ENCODE measurements around the gene TMEM179.

TMEM179 gene

DNA sequence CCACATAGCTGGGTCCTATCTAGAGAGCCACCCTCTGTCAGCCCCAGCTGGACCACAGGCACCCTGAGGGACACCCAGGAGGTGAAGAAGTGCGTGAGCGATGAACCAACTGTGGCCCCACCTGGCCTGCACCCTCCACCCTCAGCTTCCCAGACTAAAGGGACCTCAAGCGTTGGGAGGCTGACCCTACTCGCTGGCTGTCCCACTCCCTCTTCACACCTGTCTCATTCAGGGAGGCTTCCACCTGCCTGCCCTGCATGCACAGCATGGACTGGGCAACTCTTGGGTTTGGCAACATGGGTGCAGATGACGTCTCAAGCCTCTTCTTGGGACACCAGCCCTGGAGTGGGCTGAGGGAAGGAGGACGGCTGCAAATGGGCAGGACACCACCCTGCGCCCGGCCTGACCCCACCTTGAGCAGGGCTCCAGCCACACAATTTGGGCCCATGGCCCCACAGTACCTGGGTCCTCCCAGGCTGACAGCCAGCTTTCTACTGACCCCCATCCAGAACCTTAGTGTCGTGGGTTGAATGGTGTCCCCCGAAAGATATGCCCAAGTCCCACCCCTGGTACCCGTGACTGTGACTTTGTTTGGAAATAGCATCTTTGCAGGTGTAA lies 2.1 kb downstream of the TMEM179 start:
- Histone ChIP-seq H3K27me3 (ENCODE audit: control insufficient read depth, insufficient read depth, low read length) (peaks cover 22% of the 10 kb centered on the region), H3K36me3 (ENCODE audit: control insufficient read depth, insufficient read depth, low read length) (no peaks in the 10 kb centered on the region), H3K27ac (ENCODE audit: low read depth, low read length) (no peak overlapping the region), H3K4me3 (ENCODE audit: low read length) (no peak overlapping the region), H3K4me1 (ENCODE audit: control insufficient read depth, insufficient read depth, low read length) (no peaks in the 10 kb centered on the region), H3K9ac (ENCODE audit: low read length) (no peak overlapping the region)

DNA sequence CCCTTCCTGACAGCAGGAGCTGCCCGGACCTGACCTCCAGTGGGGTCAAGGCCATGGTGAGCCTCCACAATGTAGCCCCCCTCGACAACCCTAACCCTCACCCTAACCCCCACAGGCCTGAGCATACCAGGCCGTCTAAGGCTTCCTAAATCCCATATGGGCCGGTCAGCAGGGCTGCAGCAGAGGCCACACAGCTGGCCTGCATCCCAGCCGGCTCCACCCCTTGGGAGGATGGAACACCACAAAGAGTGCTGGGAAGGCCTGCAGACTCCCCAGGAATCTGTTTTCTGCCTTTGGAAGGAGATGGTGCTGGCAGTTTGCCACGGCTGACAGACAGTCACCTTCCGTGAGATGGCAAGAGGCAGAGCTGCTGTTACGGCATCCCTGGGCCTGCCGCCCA lies 2.8 kb downstream of the TMEM179 start:
- Histone ChIP-seq H3K4me3 (ENCODE audit: low read length) (no peak overlapping the region), H3K4me1 (ENCODE audit: control insufficient read depth, insufficient read depth, low read length) (no peaks in the 10 kb centered on the region), H3K9ac (ENCODE audit: low read length) (no peak overlapping the region), H3K27me3 (ENCODE audit: control insufficient read depth, insufficient read depth, low read length) (peaks cover 22% of the 10 kb centered on the region), H3K36me3 (ENCODE audit: control insufficient read depth, insufficient read depth, low read length) (no peaks in the 10 kb centered on the region), H3K27ac (ENCODE audit: low read depth, low read length) (no peak overlapping the region)

DNA sequence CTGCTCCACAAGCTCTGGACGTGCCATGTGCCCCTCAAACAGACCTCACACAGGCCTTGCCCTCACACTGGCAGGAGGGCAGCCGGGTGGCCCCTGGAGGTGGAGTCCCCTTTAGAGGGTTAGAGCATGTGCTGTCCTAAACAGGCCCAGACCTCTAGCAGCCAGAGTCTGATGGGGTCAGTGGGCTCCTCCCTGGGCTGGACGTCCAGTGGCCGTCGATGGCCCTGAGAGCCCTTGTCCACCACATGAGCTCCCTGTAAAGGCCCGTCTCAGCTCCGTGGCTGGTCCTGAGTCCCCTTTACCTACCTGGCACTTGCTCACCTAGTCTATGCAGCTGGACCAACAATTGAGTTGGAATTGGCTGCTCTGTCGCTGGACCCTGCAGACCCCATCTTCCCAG lies 3.8 kb downstream of the TMEM179 start:
- Histone ChIP-seq H3K4me3 (ENCODE audit: low read length) (no peak overlapping the region), H3K4me1 (ENCODE audit: control insufficient read depth, insufficient read depth, low read length) (no peaks in the 10 kb centered on the region), H3K27ac (ENCODE audit: low read depth, low read length) (no peak overlapping the region), H3K9ac (ENCODE audit: low read length) (no peak overlapping the region), H3K27me3 (ENCODE audit: control insufficient read depth, insufficient read depth, low read length) (peaks cover 22% of the 10 kb centered on the region), H3K36me3 (ENCODE audit: control insufficient read depth, insufficient read depth, low read length) (no peaks in the 10 kb centered on the region)

DNA sequence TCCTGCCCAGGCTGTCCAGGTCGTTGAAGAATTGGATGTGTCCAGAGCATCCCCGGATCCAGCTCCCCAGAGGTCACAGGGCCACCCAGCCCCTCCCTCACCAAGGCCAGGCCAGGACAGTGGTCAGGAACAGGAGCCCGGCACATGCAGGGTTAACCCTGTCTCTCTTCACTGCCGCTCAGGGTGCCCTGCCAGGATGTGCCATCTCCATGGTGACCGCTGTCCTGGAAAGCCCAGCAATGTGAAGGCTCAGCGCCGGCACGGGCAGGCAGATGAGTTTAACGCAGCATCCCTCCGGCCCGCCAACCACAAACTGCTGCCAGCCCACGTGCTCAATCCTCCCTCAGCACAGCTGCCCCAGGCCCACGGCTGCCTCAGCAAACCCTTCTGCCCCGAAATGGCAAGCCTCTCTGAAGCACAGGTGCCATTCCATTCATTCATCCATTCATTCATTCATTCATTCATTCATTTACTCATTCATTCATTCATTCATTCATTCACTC lies 4.4 kb downstream of the TMEM179 start:
- Histone ChIP-seq H3K9ac (ENCODE audit: low read length) (no peak overlapping the region), H3K4me3 (ENCODE audit: low read length) (no peak overlapping the region), H3K27ac (ENCODE audit: low read depth, low read length) (no peak overlapping the region), H3K27me3 (ENCODE audit: control insufficient read depth, insufficient read depth, low read length) (peaks cover 22% of the 10 kb centered on the region), H3K4me1 (ENCODE audit: control insufficient read depth, insufficient read depth, low read length) (no peaks in the 10 kb centered on the region), H3K36me3 (ENCODE audit: control insufficient read depth, insufficient read depth, low read length) (no peaks in the 10 kb centered on the region)

DNA sequence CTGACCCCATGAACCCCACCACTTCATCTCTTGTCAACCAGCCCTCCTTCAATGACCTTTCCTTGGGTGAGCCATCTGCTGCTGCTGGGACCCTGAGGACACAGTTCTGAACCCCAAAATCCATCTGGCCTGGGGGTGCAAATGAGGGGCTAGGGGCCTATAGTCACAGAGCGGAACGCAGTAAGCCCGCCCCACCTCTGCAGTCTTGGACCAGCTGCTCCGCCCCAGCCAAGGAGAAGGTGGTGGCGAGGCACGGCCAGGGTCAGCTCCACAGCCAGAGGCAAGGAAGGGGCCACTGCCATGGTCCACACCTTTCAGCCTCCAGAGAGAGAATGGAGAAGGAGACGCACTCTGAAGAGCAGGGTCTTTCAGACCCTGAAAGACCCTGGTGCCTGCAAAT lies 5.1 kb downstream of the TMEM179 start:
- no peaks in the 10 kb centered on the region for H3K36me3 ChIP-seq (ENCODE audit: control insufficient read depth, insufficient read depth, low read length)
- peaks cover 18% of the 10 kb centered on the region for H3K27me3 ChIP-seq (ENCODE audit: control insufficient read depth, insufficient read depth, low read length)
- H3K4me3 ChIP-seq (ENCODE audit: low read length) = no peak overlapping the region
- no peaks in the 10 kb centered on the region for H3K4me1 ChIP-seq (ENCODE audit: control insufficient read depth, insufficient read depth, low read length)
- H3K9ac ChIP-seq (ENCODE audit: low read length) = no peak overlapping the region
- no peak overlapping the region for H3K27ac ChIP-seq (ENCODE audit: low read depth, low read length)

DNA sequence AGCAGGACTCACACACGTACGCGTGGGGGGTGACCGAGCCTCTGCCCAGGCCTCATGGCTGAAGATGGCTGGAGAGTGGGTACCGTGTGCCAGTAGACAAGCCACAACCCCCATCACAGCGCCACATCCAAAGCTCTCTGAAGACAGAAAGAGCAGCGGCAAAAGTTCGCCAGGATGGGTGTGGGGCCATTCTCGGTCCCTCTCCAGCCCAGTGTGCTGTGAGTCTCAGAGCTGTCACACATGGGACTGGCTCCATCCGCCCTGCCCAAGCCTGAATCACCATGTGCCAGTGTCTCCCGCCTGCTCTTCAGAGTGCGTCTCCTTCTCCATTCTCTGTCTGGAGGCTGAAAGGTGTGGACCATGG lies 5.7 kb downstream of the TMEM179 start:
- Histone ChIP-seq H3K4me3 (ENCODE audit: low read length) (no peak overlapping the region), H3K4me1 (ENCODE audit: control insufficient read depth, insufficient read depth, low read length) (no peaks in the 10 kb centered on the region), H3K9ac (ENCODE audit: low read length) (no peak overlapping the region), H3K36me3 (ENCODE audit: control insufficient read depth, insufficient read depth, low read length) (no peaks in the 10 kb centered on the region), H3K27me3 (ENCODE audit: control insufficient read depth, insufficient read depth, low read length) (peaks cover 15% of the 10 kb centered on the region), H3K27ac (ENCODE audit: low read depth, low read length) (no peak overlapping the region)

DNA sequence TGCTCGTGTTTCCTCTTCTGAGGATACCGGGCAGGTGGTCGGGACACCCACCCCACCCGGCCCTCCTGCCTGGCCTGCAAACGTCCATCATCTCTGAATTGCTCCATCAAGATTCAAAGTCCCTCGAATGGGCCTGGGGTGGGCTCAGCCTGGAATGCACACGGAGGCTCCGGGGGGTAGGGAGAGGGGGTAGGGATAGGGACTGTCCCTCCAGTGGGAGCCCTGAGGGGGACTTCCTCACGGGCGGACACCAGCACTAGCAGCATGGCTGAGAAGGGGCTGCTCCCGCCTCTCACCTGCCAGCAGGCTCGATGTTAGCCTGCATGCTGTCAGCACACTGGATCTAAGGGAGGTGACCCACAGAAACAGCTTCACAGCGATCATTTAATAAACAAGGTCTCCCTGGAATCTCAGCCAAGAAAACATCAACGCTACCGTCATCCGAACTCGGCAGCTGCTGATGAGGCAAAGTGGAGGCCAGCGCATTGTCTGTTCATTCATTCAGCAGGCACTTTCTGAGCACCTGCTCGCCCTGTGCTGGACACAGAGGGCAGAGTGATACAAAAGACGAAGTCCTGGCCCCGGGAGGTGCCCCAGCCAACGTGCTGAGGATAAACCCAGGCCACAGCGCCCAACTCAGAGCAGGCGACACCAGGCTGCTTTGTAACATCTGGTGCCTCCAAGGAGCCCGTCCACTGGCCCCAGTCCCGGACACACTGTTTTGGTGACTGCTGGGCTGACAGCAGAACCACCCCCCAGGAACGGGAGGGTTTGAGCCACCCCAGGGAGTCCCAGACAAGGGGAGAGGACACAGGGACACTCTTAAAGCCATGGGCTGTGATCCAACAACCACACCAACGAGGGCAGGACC lies 6.3 kb downstream of the TMEM179 start:
- no peak overlapping the region for H3K27ac ChIP-seq (ENCODE audit: low read depth, low read length)
- no peak overlapping the region for H3K9ac ChIP-seq (ENCODE audit: low read length)
- H3K27me3 ChIP-seq (ENCODE audit: control insufficient read depth, insufficient read depth, low read length) = peaks cover 11% of the 10 kb centered on the region
- no peaks in the 10 kb centered on the region for H3K36me3 ChIP-seq (ENCODE audit: control insufficient read depth, insufficient read depth, low read length)
- H3K4me3 ChIP-seq (ENCODE audit: low read length) = no peak overlapping the region
- H3K4me1 ChIP-seq (ENCODE audit: control insufficient read depth, insufficient read depth, low read length) = no peaks in the 10 kb centered on the region

DNA sequence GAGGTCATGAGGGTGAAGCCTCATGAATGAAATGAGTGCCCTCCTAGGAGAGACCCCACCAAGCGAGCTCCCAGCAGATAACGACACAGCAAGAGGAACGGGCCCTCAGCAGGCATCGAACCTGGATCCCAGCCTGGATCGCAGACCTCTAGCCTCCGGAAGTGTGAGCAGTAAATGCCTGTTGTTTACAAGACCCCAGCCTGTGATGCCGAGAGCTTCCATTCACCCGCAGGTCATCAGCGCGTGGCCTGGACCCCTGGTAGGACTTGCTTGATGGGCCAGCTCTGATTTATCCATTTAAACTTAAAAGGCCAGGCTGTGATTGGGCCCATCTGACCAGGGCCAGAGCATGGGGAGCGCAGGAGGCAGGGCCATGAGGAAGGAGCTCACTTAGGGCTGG lies 7.0 kb downstream of the TMEM179 start:
- Histone ChIP-seq H3K27me3 (ENCODE audit: control insufficient read depth, insufficient read depth, low read length) (peaks cover 7% of the 10 kb centered on the region), H3K4me1 (ENCODE audit: control insufficient read depth, insufficient read depth, low read length) (no peaks in the 10 kb centered on the region), H3K4me3 (ENCODE audit: low read length) (no peak overlapping the region), H3K36me3 (ENCODE audit: control insufficient read depth, insufficient read depth, low read length) (no peaks in the 10 kb centered on the region), H3K27ac (ENCODE audit: low read depth, low read length) (no peak overlapping the region), H3K9ac (ENCODE audit: low read length) (no peak overlapping the region)

DNA sequence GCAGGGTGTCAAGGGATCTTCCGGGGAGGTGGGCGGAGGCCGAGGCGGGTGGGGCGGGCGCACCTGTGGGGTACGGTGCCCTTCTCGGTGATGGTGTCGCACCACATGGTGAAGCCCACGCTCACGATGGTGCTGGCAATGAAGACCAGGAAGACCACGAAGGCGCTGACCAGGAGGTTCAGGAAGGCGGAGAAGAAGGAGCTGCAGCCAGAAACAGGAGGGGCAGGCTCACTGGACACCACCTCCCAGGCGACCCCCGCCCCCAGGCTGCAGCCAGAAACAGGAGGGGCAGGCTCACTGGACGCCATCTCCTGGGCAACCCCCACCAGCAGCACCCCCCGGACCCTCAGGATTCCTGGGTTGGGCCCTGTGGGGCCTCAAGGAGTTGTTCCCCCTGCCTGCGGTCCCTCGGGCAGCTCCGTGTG lies 7.6 kb downstream of the TMEM179 start:
- no peaks in the 10 kb centered on the region for H3K4me1 ChIP-seq (ENCODE audit: control insufficient read depth, insufficient read depth, low read length)
- no peaks in the 10 kb centered on the region for H3K36me3 ChIP-seq (ENCODE audit: control insufficient read depth, insufficient read depth, low read length)
- no peak overlapping the region for H3K9ac ChIP-seq (ENCODE audit: low read length)
- peaks cover 3% of the 10 kb centered on the region for H3K27me3 ChIP-seq (ENCODE audit: control insufficient read depth, insufficient read depth, low read length)
- no peak overlapping the region for H3K4me3 ChIP-seq (ENCODE audit: low read length)
- no peak overlapping the region for H3K27ac ChIP-seq (ENCODE audit: low read depth, low read length)

DNA sequence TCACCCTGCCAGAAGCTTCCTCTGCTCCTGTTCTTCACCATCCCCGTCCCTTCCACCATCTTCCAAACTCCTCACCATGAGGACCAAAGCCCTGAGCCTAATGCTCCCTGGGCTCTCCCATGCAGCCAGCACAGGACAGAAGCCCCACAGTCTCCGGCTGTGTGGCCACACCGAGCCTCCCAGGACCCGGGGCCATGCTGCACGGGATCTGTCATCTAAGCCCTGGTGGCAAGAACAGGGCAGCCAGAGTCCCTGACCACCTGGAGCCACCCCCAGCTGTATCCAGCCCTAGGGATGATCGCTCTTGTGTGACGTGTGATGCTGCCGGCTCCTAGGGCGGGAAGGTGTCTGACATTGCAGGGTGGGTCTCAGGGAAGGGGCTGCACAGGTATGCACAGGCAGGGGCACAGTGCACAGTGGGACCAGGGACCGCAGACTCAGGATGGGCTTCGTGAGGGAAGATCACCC lies 8.1 kb downstream of the TMEM179 start:
- no peak overlapping the region for H3K27ac ChIP-seq (ENCODE audit: low read depth, low read length)
- H3K4me1 ChIP-seq (ENCODE audit: control insufficient read depth, insufficient read depth, low read length) = no peaks in the 10 kb centered on the region
- H3K27me3 ChIP-seq (ENCODE audit: control insufficient read depth, insufficient read depth, low read length) = peaks cover 3% of the 10 kb centered on the region
- H3K36me3 ChIP-seq (ENCODE audit: control insufficient read depth, insufficient read depth, low read length) = no peaks in the 10 kb centered on the region
- H3K4me3 ChIP-seq (ENCODE audit: low read length) = no peak overlapping the region
- H3K9ac ChIP-seq (ENCODE audit: low read length) = no peak overlapping the region

DNA sequence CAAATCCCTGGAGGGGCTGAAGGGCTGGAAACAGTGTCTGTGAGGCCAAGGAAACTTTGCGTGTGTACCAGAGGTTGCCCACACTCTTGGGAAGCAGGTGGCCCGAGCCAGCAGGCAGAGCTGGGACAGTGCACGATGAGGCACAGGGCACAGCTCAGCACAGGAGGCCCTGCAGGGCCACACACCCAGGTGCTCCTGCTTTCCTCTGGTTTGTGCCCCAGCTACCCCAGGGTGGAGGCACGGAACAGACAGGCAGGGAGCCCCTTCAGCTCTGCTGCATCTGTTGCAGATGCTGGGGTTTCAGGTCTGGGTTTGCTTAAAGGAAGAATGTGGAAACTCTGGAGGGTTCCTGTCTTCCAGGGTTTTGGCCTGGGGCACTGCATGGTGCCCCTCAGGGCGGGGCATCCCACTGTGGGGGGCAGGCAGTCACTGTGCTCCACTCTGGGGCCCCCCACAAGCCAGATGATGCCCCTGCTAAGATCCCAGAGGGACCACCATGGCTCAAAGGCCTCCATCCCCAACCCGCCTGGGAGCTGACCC lies 8.6 kb downstream of the TMEM179 start:
- H3K4me3 ChIP-seq (ENCODE audit: low read length) = no peak overlapping the region
- no peak overlapping the region for H3K9ac ChIP-seq (ENCODE audit: low read length)
- no peak overlapping the region for H3K27ac ChIP-seq (ENCODE audit: low read depth, low read length)
- peaks cover 3% of the 10 kb centered on the region for H3K27me3 ChIP-seq (ENCODE audit: control insufficient read depth, insufficient read depth, low read length)
- H3K36me3 ChIP-seq (ENCODE audit: control insufficient read depth, insufficient read depth, low read length) = no peaks in the 10 kb centered on the region
- no peaks in the 10 kb centered on the region for H3K4me1 ChIP-seq (ENCODE audit: control insufficient read depth, insufficient read depth, low read length)

DNA sequence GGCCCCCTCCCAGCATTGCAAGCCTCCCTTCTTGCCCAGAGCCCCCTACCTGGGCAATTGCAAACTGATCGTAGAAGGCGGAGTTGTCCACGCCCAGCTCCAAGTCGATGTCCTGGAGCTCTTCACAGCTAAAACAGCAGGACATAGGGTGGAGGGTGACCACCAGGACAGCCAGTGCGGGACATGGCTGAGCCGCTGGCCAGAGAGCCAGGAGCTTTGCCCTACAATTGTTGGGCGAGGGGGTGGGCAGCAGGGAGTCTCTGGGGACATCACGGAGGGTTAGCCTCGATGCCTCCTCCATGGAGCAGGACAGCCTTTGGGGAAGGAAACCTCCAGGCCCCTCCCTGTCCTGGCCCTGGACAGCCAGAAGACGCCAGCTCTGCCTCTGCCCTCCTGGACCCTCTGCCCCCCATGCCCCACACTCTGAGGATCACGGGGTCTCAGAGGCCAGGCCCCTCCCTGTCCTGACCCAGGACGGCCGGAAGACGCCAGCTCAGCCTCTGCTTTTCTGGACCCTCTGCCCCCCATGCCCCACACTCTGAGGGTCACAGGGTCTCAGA lies 9.4 kb downstream of the TMEM179 start:
- no peak overlapping the region for H3K4me3 ChIP-seq (ENCODE audit: low read length)
- H3K36me3 ChIP-seq (ENCODE audit: control insufficient read depth, insufficient read depth, low read length) = no peaks in the 10 kb centered on the region
- H3K27ac ChIP-seq (ENCODE audit: low read depth, low read length) = no peak overlapping the region
- H3K9ac ChIP-seq (ENCODE audit: low read length) = no peak overlapping the region
- H3K4me1 ChIP-seq (ENCODE audit: control insufficient read depth, insufficient read depth, low read length) = no peaks in the 10 kb centered on the region
- peaks cover 3% of the 10 kb centered on the region for H3K27me3 ChIP-seq (ENCODE audit: control insufficient read depth, insufficient read depth, low read length)
